Esophagus (tissue), 2 donors: ENCODE data around the gene DMRT2. TPM values are rescaled to one million over a fixed set of nuclear protein-coding genes. Genes with fewer than 3 reads are reported as not detected.

ENCODE experiments used
- H3K27ac ChIP-seq, 2 donors: one replicate each; pipeline ENCODE4 v1.5.1; 2013; ENCODE audit warnings: low read depth in 2 of 2, mild to moderate bottlenecking in 2 of 2, inconsistent platforms in 1 of 2, low read length in 1 of 2, moderate library complexity in 1 of 2
- H3K27me3 ChIP-seq, 2 donors: one replicate each; pipeline ENCODE4 v1.6.1; 2013; ENCODE audit warnings: low read length in 2 of 2, control low read depth in 1 of 2, mild to moderate bottlenecking in 1 of 2; ENCODE audit not compliant: insufficient read depth in 2 of 2, control insufficient read depth in 1 of 2
- H3K36me3 ChIP-seq, 2 donors: one replicate each; pipeline ENCODE4 v1.6.1; 2013; ENCODE audit warnings: low read length in 1 of 2; ENCODE audit not compliant: control insufficient read depth in 2 of 2, insufficient read depth in 2 of 2
- H3K4me1 ChIP-seq, 2 donors: one replicate each; pipeline ENCODE4 v1.6.1; 2013; ENCODE audit warnings: low read length in 1 of 2; ENCODE audit not compliant: control insufficient read depth in 2 of 2, insufficient read depth in 2 of 2
- H3K4me3 ChIP-seq, 2 donors: one replicate each; pipeline ENCODE4 v1.5.1; 2013; ENCODE audit warnings: low read length in 2 of 2, mild to moderate bottlenecking in 2 of 2, low read depth in 1 of 2, moderate library complexity in 1 of 2
- H3K9me3 ChIP-seq, 2 donors: one replicate each; pipeline ENCODE4 v1.6.1; 2013; ENCODE audit warnings: mild to moderate bottlenecking in 2 of 2, low read depth in 1 of 2, low read length in 1 of 2, moderate library complexity in 1 of 2; ENCODE audit not compliant: control insufficient read depth in 2 of 2, insufficient read depth in 1 of 2
- WGBS, 2 donors: extraction: QIAGEN DNeasy Blood & Tissue Kit; methylation state at CpG; one replicate each; pipeline ENCODE4 v1.1.7; 2013; 5-methylcytosine and 5-hydroxymethylcytosine counted together
- polyA plus RNA-seq, 2 donors: library from polyadenylated mRNA; stranded (reverse); fragments of 200-250 nt; gene quantifications; one replicate each; pipeline ENCODE4 v1.2.3, GENCODE V29; 2013
- donor health status: healthy with polysubstance abuse.
- donor health status: Bipolar disorder and iron deficiency.

The DMRT2 gene
- polyA plus RNA-seq, 2 donors = 0.08 to 0.14 TPM

DNA sequence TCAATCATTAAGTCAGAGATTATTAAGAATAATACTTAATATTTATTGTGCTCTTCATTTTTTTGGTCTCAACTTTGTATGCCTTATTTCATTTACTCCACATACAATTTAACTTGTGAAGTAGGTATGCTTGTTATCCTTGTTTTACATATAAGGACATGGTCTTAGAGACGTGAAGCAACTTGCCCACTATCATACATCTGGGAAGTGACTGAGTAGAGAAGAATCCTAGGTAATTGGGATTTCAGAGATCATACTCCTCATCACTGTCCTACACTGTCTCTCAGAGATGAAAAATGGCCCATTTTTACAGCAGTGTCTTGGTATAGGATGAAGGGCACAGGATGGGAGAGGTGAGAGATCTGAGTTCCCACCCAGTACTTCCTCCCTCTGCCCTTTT, 23.3 kb downstream of the DMRT2 start:
- Histone ChIP-seq H3K9me3 (no peaks in the 10 kb centered on the region), H3K4me1 (no peaks in the 10 kb centered on the region), H3K4me3 (no peak overlapping the region), H3K27ac (no peak overlapping the region), H3K27me3 (no peaks in the 10 kb centered on the region), H3K36me3 (no peaks in the 10 kb centered on the region)
- 65% methylated on average over 1 of the region's 1 CpG for WGBS, 2 donors

GRCh38 chr9:1077616-1078015, 27.5 kb downstream of the DMRT2 start:
- Histone ChIP-seq H3K4me1 (no peaks in the 10 kb centered on the region), H3K9me3 (no peaks in the 10 kb centered on the region), H3K27me3 (peaks cover 0 to 6% of the 10 kb centered on the region in 2 donors), H3K4me3 (no peak overlapping the region), H3K27ac (no peak overlapping the region), H3K36me3 (no peaks in the 10 kb centered on the region)
- WGBS, 2 donors = 72 to 78% methylated on average over 2 of the region's 2 CpGs

- H3K9me3 ChIP-seq = no peaks in the 10 kb centered on the region
- no peak overlapping the region for H3K27ac ChIP-seq
- WGBS, 2 donors = 9 to 11% methylated on average over 13 of the region's 13 CpGs
- peaks cover 0 to 6% of the 10 kb centered on the region in 2 donors for H3K27me3 ChIP-seq
- no peaks in the 10 kb centered on the region for H3K4me1 ChIP-seq
- H3K4me3 ChIP-seq = peak overlapping the region in 1 of 2 donors; percentile 12
- H3K36me3 ChIP-seq = no peaks in the 10 kb centered on the region
Measured at GRCh38 chr9:1083325-1083913, 33.3 kb downstream of the DMRT2 start.

GRCh38 chr9:1085086-1085485, 34.9 kb downstream of the DMRT2 start:
- Histone ChIP-seq H3K4me3 (no peak overlapping the region), H3K36me3 (no peaks in the 10 kb centered on the region), H3K27ac (no peak overlapping the region), H3K4me1 (no peaks in the 10 kb centered on the region), H3K9me3 (no peaks in the 10 kb centered on the region), H3K27me3 (no peaks in the 10 kb centered on the region)
- WGBS, 2 donors = 73 to 82% methylated on average over 4 of the region's 4 CpGs

DNA sequence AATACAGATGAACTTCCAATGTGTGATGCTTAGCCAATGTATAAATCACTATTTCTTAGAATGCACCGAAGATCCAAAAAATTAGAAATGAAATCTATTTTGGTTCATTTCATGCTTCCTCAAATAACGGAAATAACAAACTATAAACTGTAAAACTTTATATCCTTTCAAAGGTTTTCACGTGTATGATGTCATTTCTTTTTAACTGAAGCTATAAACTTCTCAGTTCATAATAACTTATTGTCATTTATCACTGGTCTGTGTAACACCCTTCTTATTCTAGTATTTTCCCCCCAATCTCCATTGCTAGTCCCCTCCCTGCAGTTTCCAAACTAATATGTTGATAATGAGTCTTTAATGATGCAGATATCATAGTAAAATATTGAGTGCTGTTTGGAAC, 36.4 kb downstream of the DMRT2 start:
- 67 to 74% methylated on average over 3 of the region's 3 CpGs for whole genome bisulfite sequencing, 2 donors

DNA sequence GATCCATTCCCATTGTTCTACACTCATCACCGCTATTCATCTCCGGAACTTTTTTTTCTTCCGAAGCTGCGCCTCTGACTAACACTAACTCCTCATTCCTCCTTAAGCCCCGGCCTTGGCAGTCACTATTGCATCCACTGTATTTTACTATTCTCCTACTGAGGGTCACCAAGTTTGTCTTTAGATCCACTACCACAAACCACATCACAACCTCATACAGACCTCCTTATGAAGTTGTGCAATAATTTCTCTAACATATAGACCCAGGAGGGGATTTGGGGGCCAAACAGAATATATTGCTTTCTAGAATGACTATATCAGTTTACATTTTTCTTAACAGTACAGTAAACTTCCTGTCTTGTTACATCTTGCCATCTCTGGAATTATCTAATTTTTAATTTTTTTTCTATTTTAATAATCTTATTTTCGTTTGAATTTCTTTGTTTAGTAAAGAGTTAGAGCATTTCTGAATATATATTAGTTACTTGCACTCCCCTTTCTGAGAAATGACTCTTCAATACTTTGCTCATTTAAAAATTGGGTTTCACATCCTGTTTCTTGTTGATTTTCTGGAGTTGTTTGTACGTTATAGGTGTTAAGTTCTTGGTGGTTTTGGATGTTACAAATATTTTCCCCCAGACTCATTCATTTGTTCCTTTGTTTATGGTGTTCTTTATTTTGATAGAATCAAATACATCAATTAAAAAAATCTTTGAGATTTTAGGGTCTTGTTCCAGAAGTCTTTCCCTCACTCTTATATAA, 37.1 kb downstream of the DMRT2 start:
- 80 to 82% methylated on average over 7 of the region's 7 CpGs for WGBS, 2 donors
- no peaks in the 10 kb centered on the region for H3K9me3 ChIP-seq

More for the DNA sequence above, 36.4 kb downstream of the DMRT2 start:
- no peaks in the 10 kb centered on the region for H3K36me3 ChIP-seq
- no peak overlapping the region for H3K4me3 ChIP-seq
- no peak overlapping the region for H3K27ac ChIP-seq
- no peaks in the 10 kb centered on the region for H3K27me3 ChIP-seq
- no peaks in the 10 kb centered on the region for H3K9me3 ChIP-seq
- no peaks in the 10 kb centered on the region for H3K4me1 ChIP-seq

GRCh38 chr9:1094749-1095148, 44.6 kb downstream of the DMRT2 start:
- WGBS, 2 donors = 79 to 80% methylated on average over 3 of the region's 3 CpGs
- no peaks in the 10 kb centered on the region for H3K36me3 ChIP-seq

More for the DNA sequence above, 37.1 kb downstream of the DMRT2 start:
- Histone ChIP-seq H3K4me3 (no peak overlapping the region), H3K36me3 (no peaks in the 10 kb centered on the region), H3K27ac (no peak overlapping the region), H3K4me1 (no peaks in the 10 kb centered on the region), H3K27me3 (no peaks in the 10 kb centered on the region)

DNA sequence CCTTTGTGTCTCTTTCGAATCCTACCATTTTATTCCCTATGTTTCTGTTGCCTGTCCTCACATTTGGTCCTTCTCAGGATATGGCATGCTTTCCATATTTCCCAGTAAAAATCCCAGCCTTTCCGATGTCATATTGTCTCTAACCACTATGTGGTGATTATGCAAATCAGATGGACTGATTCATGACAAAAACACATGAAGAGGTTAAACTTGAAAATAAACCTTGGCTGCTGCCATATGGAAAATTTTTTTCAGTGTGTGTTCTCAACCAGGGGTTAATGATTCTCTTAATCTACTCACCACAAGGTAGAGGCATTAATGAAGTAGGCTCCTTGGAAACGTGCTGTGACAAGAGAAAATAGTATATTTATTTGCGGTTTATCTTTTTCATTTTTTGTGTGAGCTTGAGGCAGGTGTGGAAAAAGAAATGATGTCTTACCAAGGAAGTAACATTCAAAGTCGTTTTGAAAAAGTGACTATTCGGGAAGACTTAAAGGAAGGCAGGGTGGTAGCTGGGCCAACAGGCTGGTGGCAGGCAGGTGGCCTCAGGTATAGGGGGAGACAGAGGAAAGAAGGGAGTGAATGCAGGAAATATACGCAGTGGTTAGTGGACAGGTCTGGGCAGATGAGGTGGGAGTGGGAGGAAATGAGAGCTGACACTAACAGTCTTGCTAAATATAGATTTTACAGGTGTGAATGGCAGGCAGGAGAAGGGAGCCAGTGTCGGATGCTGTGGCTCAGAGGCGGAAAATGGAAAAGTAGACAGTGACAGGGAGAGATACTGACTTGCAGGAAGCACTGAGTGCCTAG, 46.2 kb downstream of the DMRT2 start:
- H3K4me1 ChIP-seq = no peaks in the 10 kb centered on the region
- no peaks in the 10 kb centered on the region for H3K9me3 ChIP-seq
- H3K4me3 ChIP-seq = no peak overlapping the region
- H3K27me3 ChIP-seq = peaks cover 0 to 5% of the 10 kb centered on the region in 2 donors
- no peak overlapping the region for H3K27ac ChIP-seq
- 62% methylated on average over 9 of the region's 9 CpGs for WGBS, 2 donors
- no peaks in the 10 kb centered on the region for H3K36me3 ChIP-seq

More at GRCh38 chr9:1094749-1095148, 44.6 kb downstream of the DMRT2 start:
- Histone ChIP-seq H3K27me3 (peaks cover 0 to 5% of the 10 kb centered on the region in 2 donors), H3K9me3 (no peaks in the 10 kb centered on the region), H3K27ac (no peak overlapping the region), H3K4me1 (no peaks in the 10 kb centered on the region), H3K4me3 (no peak overlapping the region)

DNA sequence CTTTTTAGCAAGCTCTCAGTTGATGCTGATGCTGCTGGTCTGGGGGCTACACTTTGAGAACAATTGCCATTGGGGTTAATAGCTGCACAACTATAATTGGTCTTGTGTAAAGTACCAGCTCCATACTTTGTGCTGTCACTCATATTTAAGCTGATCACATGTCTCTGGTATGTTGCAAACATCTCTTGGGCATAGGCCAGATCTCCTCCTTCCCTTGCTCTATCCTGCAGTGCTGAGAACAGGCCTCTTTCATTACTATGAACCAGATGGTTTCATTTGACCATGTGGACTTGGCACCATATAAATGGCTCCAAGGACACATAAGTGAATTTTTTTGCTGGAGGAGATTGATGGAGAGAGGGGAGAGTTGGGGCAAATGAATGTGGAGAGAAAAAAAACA, 48.4 kb downstream of the DMRT2 start:
- Histone ChIP-seq H3K27me3 (no peaks in the 10 kb centered on the region), H3K4me1 (no peaks in the 10 kb centered on the region), H3K36me3 (no peaks in the 10 kb centered on the region), H3K9me3 (no peaks in the 10 kb centered on the region), H3K27ac (no peak overlapping the region), H3K4me3 (no peak overlapping the region)
